H9 (cell line): Measurements from ENCODE around the gene CUBN. TPM values are rescaled to one million over a fixed set of nuclear protein-coding genes. Genes with fewer than 3 reads are reported as not detected.

ENCODE experiments used
- DNase-seq: peaks from one replicate; pipeline ENCODE4 v3.0.0-alpha.2; 2017
- H2AFZ ChIP-seq: one replicate; pipeline ENCODE4 v1.6.1; 2013; ENCODE audit warnings: mild to moderate bottlenecking, low read length, control low read depth, moderate library complexity
- H2AK5ac ChIP-seq: 2 replicates; pipeline ENCODE4 v1.6.1; 2013; ENCODE audit warnings: low read length, control low read depth, mixed read lengths; ENCODE audit not compliant: insufficient read length
- H2BK120ac ChIP-seq: one replicate; pipeline ENCODE4 v1.6.1; 2013; ENCODE audit warnings: low read depth, mild to moderate bottlenecking, low read length, control low read depth, inconsistent platforms; ENCODE audit not compliant: poor library complexity, severe bottlenecking
- H2BK12ac ChIP-seq: 2 replicates; pipeline ENCODE4 v1.6.1; 2013; ENCODE audit warnings: low read length, control low read depth, mixed read lengths, low read depth; ENCODE audit not compliant: insufficient read length
- H2BK15ac ChIP-seq: 2 replicates; pipeline ENCODE4 v1.6.1; 2013; ENCODE audit warnings: low read depth, low read length, control low read depth
- H2BK20ac ChIP-seq: one replicate; pipeline ENCODE4 v1.6.1; 2013; ENCODE audit warnings: low read depth, mild to moderate bottlenecking, low read length, control low read depth, inconsistent platforms; ENCODE audit not compliant: poor library complexity, severe bottlenecking
- H2BK5ac ChIP-seq: 2 replicates; pipeline ENCODE4 v1.6.1; 2013; ENCODE audit warnings: low read length, control low read depth, mixed read lengths; ENCODE audit not compliant: insufficient read length
- H3K14ac ChIP-seq: 2 replicates; pipeline ENCODE4 v1.6.1; 2013; ENCODE audit warnings: low read length, control low read depth; ENCODE audit not compliant: insufficient read depth
- H3K18ac ChIP-seq: 2 replicates; pipeline ENCODE4 v1.6.1; 2013; ENCODE audit warnings: low read depth, mild to moderate bottlenecking, mixed read lengths, low read length, control low read depth; ENCODE audit not compliant: insufficient read length
- H3K23ac ChIP-seq: 2 replicates; pipeline ENCODE4 v1.6.1; 2013; ENCODE audit warnings: low read length, control low read depth, mixed read lengths, low read depth; ENCODE audit not compliant: insufficient read length
- H3K23me2 ChIP-seq: 2 replicates; pipeline ENCODE4 v1.6.1; 2013; ENCODE audit warnings: low read depth, mild to moderate bottlenecking, mixed read lengths, low read length, control low read depth; ENCODE audit not compliant: insufficient read length, poor library complexity, severe bottlenecking
- H3K27ac ChIP-seq: 2 replicates; pipeline ENCODE4 v1.5.1; 2013; ENCODE audit warnings: low read length, control low read depth, mixed read lengths, low read depth; ENCODE audit not compliant: insufficient read length
- H3K27me3 ChIP-seq: 2 replicates; pipeline ENCODE4 v1.6.1; 2013; ENCODE audit warnings: low read length, control low read depth, inconsistent platforms; ENCODE audit not compliant: insufficient read depth
- H3K4ac ChIP-seq: 2 replicates; pipeline ENCODE4 v1.6.1; 2013; ENCODE audit warnings: low read depth, mild to moderate bottlenecking, control low read depth, inconsistent platforms, low read length, moderate library complexity
- H3K4me1 ChIP-seq: 2 replicates; pipeline ENCODE4 v1.6.1; 2013; ENCODE audit warnings: low read length, control low read depth, inconsistent platforms; ENCODE audit not compliant: insufficient read depth
- H3K4me2 ChIP-seq: 2 replicates; pipeline ENCODE4 v1.6.1; 2013; ENCODE audit warnings: low read length, control low read depth, mixed read lengths; ENCODE audit not compliant: insufficient read length, insufficient read depth
- H3K56ac ChIP-seq: 2 replicates; pipeline ENCODE4 v1.6.1; 2013; ENCODE audit warnings: low read depth, mild to moderate bottlenecking, mixed read lengths, low read length, control low read depth; ENCODE audit not compliant: insufficient read length
- H3K79me1 ChIP-seq: 2 replicates; pipeline ENCODE4 v1.6.1; 2013; ENCODE audit warnings: low read depth, mild to moderate bottlenecking, moderate library complexity, low read length, control low read depth, inconsistent platforms; ENCODE audit not compliant: insufficient read depth, poor library complexity, severe bottlenecking
- H3K79me2 ChIP-seq: 2 replicates; pipeline ENCODE4 v1.6.1; 2013; ENCODE audit warnings: low read length, control low read depth, inconsistent platforms; ENCODE audit not compliant: insufficient read depth
- H3K9ac ChIP-seq: 2 replicates; pipeline ENCODE4 v1.6.1; 2013; ENCODE audit warnings: low read length, control low read depth, mixed read lengths; ENCODE audit not compliant: insufficient read length; ENCODE audit errors: extremely low read depth
- H3K9me3 ChIP-seq: one replicate; pipeline ENCODE4 v1.6.1; 2013; ENCODE audit warnings: low read depth, low read length, inconsistent platforms; ENCODE audit not compliant: control insufficient read depth
- H3T11ph ChIP-seq: one replicate; pipeline ENCODE4 v1.6.1; 2013; ENCODE audit warnings: mild to moderate bottlenecking, low read length, control low read depth, inconsistent platforms
- H4K20me1 ChIP-seq: one replicate; pipeline ENCODE4 v1.6.1; 2013; ENCODE audit not compliant: control insufficient read depth, insufficient read length, insufficient read depth
- H4K5ac ChIP-seq: 2 replicates; pipeline ENCODE4 v1.6.1; 2013; ENCODE audit warnings: low read depth, mild to moderate bottlenecking, mixed read lengths, low read length, control low read depth; ENCODE audit not compliant: insufficient read length
- H4K8ac ChIP-seq: replicated peaks from 2 replicates; pipeline ENCODE4 v1.6.1; 2013; ENCODE audit warnings: low read length, control low read depth, mixed read lengths, low read depth; ENCODE audit not compliant: insufficient read length
- H4K91ac ChIP-seq: 2 replicates; pipeline ENCODE4 v1.6.1; 2013; ENCODE audit warnings: low read depth, mild to moderate bottlenecking, moderate library complexity, mixed read lengths, low read length, control low read depth; ENCODE audit not compliant: insufficient read length
- H3K27ac Mint-ChIP-seq, 3 experiments: 2 replicates in 2 of 3; 3 replicates in 1 of 3; pipeline ENCODE4 v1.8.0; 2020 to 2021; ENCODE audit warnings: mixed read lengths in 3 of 3, mild to moderate bottlenecking in 1 of 3, moderate library complexity in 1 of 3
- H3K27me3 Mint-ChIP-seq: 2 replicates; pipeline ENCODE4 v1.8.0; 2021; ENCODE audit warnings: low read depth, mild to moderate bottlenecking, moderate library complexity, mixed read lengths
- H3K36me3 Mint-ChIP-seq, 3 experiments: 2 replicates in 2 of 3; 3 replicates in 1 of 3; pipeline ENCODE4 v1.8.0; 2020 to 2021; ENCODE audit warnings: low read depth in 3 of 3, mixed read lengths in 3 of 3; ENCODE audit not compliant: insufficient read depth in 1 of 3
- H3K4me1 Mint-ChIP-seq, 2 experiments: 2 replicates each; pipeline ENCODE4 v1.8.0; 2020; ENCODE audit warnings: mixed read lengths in 2 of 2
- H3K4me3 Mint-ChIP-seq, 2 experiments: 2 replicates in 1 of 2; 3 replicates in 1 of 2; pipeline ENCODE4 v1.8.0; 2020 to 2021; ENCODE audit warnings: mild to moderate bottlenecking in 2 of 2, mixed read lengths in 2 of 2, moderate library complexity in 1 of 2
- H3K9me3 Mint-ChIP-seq, 2 experiments: 2 replicates in 1 of 2; 3 replicates in 1 of 2; pipeline ENCODE4 v1.8.0; 2020; ENCODE audit warnings: mild to moderate bottlenecking in 2 of 2, mixed read lengths in 2 of 2, moderate library complexity in 1 of 2
- WGBS: extraction: QIAGEN DNeasy Blood & Tissue Kit; methylation state at CpG from one replicate; pipeline ENCODE4 v1.1.7; 2013; ENCODE audit warnings: missing lambda C conversion rate, low lambda C conversion rate, mixed read lengths; ENCODE audit not compliant: insufficient read length; ENCODE audit errors: extremely low coverage; 5-methylcytosine and 5-hydroxymethylcytosine counted together
- total RNA-seq: library from RNA; stranded (reverse); gene quantifications from 2 replicates; pipeline ENCODE4 v1.2.1, GENCODE V29; 2021
- TF ChIP-seq, protein P1 (sequence below): fragments of 200-600 bp; sonication (generic); conservative IDR thresholded peaks from 3 replicates; pipeline ENCODE4 v1.8.0; 2021; ENCODE audit warnings: antibody characterized with exemption, mild to moderate bottlenecking

CUBN gene
- total RNA-seq, 1 experiment from 2014 or later: 0.26 TPM

GRCh38 chr10:17066807-17067206 lies 62.8 kb downstream of the CUBN start:
- Histone ChIP-seq H3K23me2 (no peaks in the 10 kb centered on the region), H3K14ac (no peak overlapping the region), H2BK15ac (no peak overlapping the region), H3K56ac (no peak overlapping the region), H3K4me2 (no peak overlapping the region), H3K27ac (no peak overlapping the region), H2AK5ac (no peak overlapping the region), H4K8ac (no peak overlapping the region), H4K91ac (no peak overlapping the region), H4K5ac (no peak overlapping the region), H3K18ac (no peak overlapping the region), H3K4ac (no peak overlapping the region), H3K79me1 (no peaks in the 10 kb centered on the region), H3K9me3 (no peaks in the 10 kb centered on the region), H3K4me1 (0 out of 2 replicates have a peak, but pooled peaks cover 3% of the 10 kb centered on the region), H3K9ac (no peak overlapping the region), H2BK20ac (no peak overlapping the region), H4K20me1 (no peaks in the 10 kb centered on the region), H2BK120ac (no peak overlapping the region), H2BK12ac (no peak overlapping the region), H3K79me2 (no peaks in the 10 kb centered on the region), H2BK5ac (no peak overlapping the region), H3K27me3 (no peaks in the 10 kb centered on the region), H3T11ph (no peak overlapping the region), H3K23ac (no peak overlapping the region), H2AFZ (no peak overlapping the region)
- Mint-ChIP-seq H3K4me3 (no peak overlapping the region), H3K27me3 (no peaks in the 10 kb centered on the region), H3K36me3 (peaks cover 0 to 4% (median 0%) of the 10 kb centered on the region in 3 experiments; a peak in 2 of 7 replicates), H3K9me3 (peaks cover 0 to 6% of the 10 kb centered on the region in 2 experiments; a peak in 2 of 5 replicates), H3K4me1 (peaks cover 9 to 23% of the 10 kb centered on the region in 2 experiments), H3K27ac (no peak overlapping the region)
- WGBS: no CpG with 5 or more reads among the region's 3 CpGs
- TF ChIP-seq, protein P1, sequence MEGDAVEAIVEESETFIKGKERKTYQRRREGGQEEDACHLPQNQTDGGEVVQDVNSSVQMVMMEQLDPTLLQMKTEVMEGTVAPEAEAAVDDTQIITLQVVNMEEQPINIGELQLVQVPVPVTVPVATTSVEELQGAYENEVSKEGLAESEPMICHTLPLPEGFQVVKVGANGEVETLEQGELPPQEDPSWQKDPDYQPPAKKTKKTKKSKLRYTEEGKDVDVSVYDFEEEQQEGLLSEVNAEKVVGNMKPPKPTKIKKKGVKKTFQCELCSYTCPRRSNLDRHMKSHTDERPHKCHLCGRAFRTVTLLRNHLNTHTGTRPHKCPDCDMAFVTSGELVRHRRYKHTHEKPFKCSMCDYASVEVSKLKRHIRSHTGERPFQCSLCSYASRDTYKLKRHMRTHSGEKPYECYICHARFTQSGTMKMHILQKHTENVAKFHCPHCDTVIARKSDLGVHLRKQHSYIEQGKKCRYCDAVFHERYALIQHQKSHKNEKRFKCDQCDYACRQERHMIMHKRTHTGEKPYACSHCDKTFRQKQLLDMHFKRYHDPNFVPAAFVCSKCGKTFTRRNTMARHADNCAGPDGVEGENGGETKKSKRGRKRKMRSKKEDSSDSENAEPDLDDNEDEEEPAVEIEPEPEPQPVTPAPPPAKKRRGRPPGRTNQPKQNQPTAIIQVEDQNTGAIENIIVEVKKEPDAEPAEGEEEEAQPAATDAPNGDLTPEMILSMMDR: no peak
- no peak for DNase-seq
